Measurements from ENCODE around the gene GSTA4. TPM values are rescaled to one million over a fixed set of nuclear protein-coding genes. Genes with fewer than 3 reads are reported as not detected.

GSTA4 gene
- total and polyA plus RNA-seq, 2 donors from 2014 or later: 17.4 to 47.4 TPM

GRCh38 chr6:52929321-52930164 lies 65.5 kb downstream of the GSTA4 start:
- no peaks in the 10 kb centered on the region for H3K9me3 ChIP-seq (ENCODE audit: control insufficient read depth in 2 of 3, insufficient read depth in 1 of 3, low read length in 3 of 3)
- H3K4me1 ChIP-seq (ENCODE audit: control insufficient read depth in 2 of 3, insufficient read depth in 2 of 3, low read depth in 1 of 3, low read length in 3 of 3): no peaks in the 10 kb centered on the region
- intact Hi-C loops (cut with DNase I): no loop called here
- no peaks in the 10 kb centered on the region for H3K27me3 ChIP-seq (ENCODE audit: control insufficient read depth, insufficient read depth, low read length)
- no peak overlapping the region for H3K4me3 ChIP-seq (ENCODE audit: low read length in 3 of 3)
- H3K9ac ChIP-seq (ENCODE audit: low read length in 3 of 3): no peak overlapping the region
- FAIRE-seq (no peak), DNase-seq (no peak)
- H3K27ac ChIP-seq (ENCODE audit: low read depth in 2 of 2, low read length in 2 of 2): no peak overlapping the region
- TF ChIP-seq, protein P1, sequence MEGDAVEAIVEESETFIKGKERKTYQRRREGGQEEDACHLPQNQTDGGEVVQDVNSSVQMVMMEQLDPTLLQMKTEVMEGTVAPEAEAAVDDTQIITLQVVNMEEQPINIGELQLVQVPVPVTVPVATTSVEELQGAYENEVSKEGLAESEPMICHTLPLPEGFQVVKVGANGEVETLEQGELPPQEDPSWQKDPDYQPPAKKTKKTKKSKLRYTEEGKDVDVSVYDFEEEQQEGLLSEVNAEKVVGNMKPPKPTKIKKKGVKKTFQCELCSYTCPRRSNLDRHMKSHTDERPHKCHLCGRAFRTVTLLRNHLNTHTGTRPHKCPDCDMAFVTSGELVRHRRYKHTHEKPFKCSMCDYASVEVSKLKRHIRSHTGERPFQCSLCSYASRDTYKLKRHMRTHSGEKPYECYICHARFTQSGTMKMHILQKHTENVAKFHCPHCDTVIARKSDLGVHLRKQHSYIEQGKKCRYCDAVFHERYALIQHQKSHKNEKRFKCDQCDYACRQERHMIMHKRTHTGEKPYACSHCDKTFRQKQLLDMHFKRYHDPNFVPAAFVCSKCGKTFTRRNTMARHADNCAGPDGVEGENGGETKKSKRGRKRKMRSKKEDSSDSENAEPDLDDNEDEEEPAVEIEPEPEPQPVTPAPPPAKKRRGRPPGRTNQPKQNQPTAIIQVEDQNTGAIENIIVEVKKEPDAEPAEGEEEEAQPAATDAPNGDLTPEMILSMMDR (IDR thresholded peaks at IDR 0.05; ENCODE audit: borderline replicate concordance, extremely low read depth, insufficient read depth): no peak
- no peaks in the 10 kb centered on the region for H3K36me3 ChIP-seq (ENCODE audit: control insufficient read depth in 2 of 3, insufficient read depth in 3 of 3, low read length in 3 of 3)

Other genes starting within 250 kb of the GSTA4 start
- gene GSTA2, start 231.8 kb downstream of the GSTA4 start, total RNA-seq: 0.28 TPM
- gene GSTA2, start 231.8 kb downstream of the GSTA4 start, polyA plus RNA-seq (ENCODE audit: insufficient read depth, low read depth, low replicate concordance): 133 TPM
- 1.3 TPM for gene GSTA1, start 191.5 kb downstream of the GSTA4 start, total RNA-seq
- gene GSTA1, start 191.5 kb downstream of the GSTA4 start, polyA plus RNA-seq (ENCODE audit: insufficient read depth, low read depth, low replicate concordance): 725 TPM
- not detected for gene GSTA5, start 154.5 kb downstream of the GSTA4 start, total RNA-seq
- gene GSTA5, start 154.5 kb downstream of the GSTA4 start, polyA plus RNA-seq (ENCODE audit: insufficient read depth, low read depth, low replicate concordance): not detected
- gene GSTA3, start 85.6 kb downstream of the GSTA4 start, total RNA-seq: not detected
- not detected for gene GSTA3, start 85.6 kb downstream of the GSTA4 start, polyA plus RNA-seq (ENCODE audit: insufficient read depth, low read depth, low replicate concordance)
- 8.6 TPM for gene CILK1, start 66.5 kb upstream of the GSTA4 start, total RNA-seq
- 2.5 TPM for gene CILK1, start 66.5 kb upstream of the GSTA4 start, polyA plus RNA-seq (ENCODE audit: insufficient read depth, low read depth, low replicate concordance)
- 94.7 TPM for gene FBXO9, start 70.1 kb upstream of the GSTA4 start, total RNA-seq
- gene FBXO9, start 70.1 kb upstream of the GSTA4 start, polyA plus RNA-seq (ENCODE audit: insufficient read depth, low read depth, low replicate concordance): 45.2 TPM
- 0.72 TPM for gene GCM1, start 153.6 kb upstream of the GSTA4 start, total RNA-seq
- 0.37 TPM for gene GCM1, start 153.6 kb upstream of the GSTA4 start, polyA plus RNA-seq (ENCODE audit: insufficient read depth, low read depth, low replicate concordance)